ENCODE results near the gene LHFPL4. TPM values are rescaled to one million over a fixed set of nuclear protein-coding genes. Genes with fewer than 3 reads are reported as not detected.
"Not testable (repeated sequence)": the region's sequence is repeated elsewhere in the genome, so short reads cannot be mapped to it uniquely, and the experiment has no call there.

Gene LHFPL4
- total RNA-seq, 2 experiments from 2014 or later = not detected

DNA sequence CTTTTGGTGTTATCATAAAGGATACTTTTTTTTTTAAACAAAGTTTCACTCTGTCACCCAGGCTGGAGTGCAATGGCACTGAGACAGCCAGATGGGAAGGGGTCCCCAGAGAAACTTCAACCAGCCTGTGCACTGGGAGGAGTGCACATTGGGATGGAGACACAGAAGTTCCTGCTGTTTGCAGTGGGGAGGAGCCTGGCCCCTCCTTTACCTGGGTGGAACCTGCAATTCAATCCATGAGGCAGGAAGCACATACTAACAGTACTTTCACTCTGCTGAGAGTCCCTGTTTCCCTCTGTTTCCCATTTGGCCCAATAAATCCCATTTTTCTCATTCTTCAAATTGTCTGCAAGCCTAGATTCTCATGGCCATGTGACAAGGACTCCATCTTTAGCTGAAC, 42.3 kb upstream of the LHFPL4 start:
- ChIA-PET CTCF (no interaction called here), POLR2A (no interaction called here)
- peaks cover 24% of the 10 kb centered on the region for H3K27me3 Mint-ChIP-seq
- ATAC-seq (no peak), DNase-seq (no peak)
- intact Hi-C loops (cut with micrococcal nuclease) = no loop called here
- H3K9me3 Mint-ChIP-seq = no peaks in the 10 kb centered on the region
- no peak overlapping the region for H3K27ac Mint-ChIP-seq
- TF ChIP-seq, protein P1, sequence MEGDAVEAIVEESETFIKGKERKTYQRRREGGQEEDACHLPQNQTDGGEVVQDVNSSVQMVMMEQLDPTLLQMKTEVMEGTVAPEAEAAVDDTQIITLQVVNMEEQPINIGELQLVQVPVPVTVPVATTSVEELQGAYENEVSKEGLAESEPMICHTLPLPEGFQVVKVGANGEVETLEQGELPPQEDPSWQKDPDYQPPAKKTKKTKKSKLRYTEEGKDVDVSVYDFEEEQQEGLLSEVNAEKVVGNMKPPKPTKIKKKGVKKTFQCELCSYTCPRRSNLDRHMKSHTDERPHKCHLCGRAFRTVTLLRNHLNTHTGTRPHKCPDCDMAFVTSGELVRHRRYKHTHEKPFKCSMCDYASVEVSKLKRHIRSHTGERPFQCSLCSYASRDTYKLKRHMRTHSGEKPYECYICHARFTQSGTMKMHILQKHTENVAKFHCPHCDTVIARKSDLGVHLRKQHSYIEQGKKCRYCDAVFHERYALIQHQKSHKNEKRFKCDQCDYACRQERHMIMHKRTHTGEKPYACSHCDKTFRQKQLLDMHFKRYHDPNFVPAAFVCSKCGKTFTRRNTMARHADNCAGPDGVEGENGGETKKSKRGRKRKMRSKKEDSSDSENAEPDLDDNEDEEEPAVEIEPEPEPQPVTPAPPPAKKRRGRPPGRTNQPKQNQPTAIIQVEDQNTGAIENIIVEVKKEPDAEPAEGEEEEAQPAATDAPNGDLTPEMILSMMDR (IDR thresholded peaks at IDR 0.05) = no peak
- peaks cover 2% of the 10 kb centered on the region for H3K4me1 Mint-ChIP-seq (ENCODE audit: low read depth)
- H3K36me3 Mint-ChIP-seq (ENCODE audit: low read depth) = no peaks in the 10 kb centered on the region
- no peak overlapping the region for H3K4me3 Mint-ChIP-seq

GRCh38 chr3:9591781-9592180, 38.2 kb upstream of the LHFPL4 start:
- H3K36me3 Mint-ChIP-seq (ENCODE audit: low read depth); H3K9me3 Mint-ChIP-seq; POLR2A ChIA-PET; H3K27ac Mint-ChIP-seq; CTCF ChIA-PET; DNase-seq; intact Hi-C loops (cut with micrococcal nuclease); H3K4me1 Mint-ChIP-seq (ENCODE audit: low read depth); H3K4me3 Mint-ChIP-seq; ATAC-seq: not testable (repeated sequence)
- H3K27me3 Mint-ChIP-seq = peaks cover 15% of the 10 kb centered on the region

- H3K27ac Mint-ChIP-seq = no peak overlapping the region
- DNase-seq (no peak), ATAC-seq (no peak)
- CTCF ChIA-PET = no interaction called here
- H3K27me3 Mint-ChIP-seq = peaks cover 15% of the 10 kb centered on the region
- POLR2A ChIA-PET = no interaction called here
- intact Hi-C loops (cut with micrococcal nuclease) = no loop called here
- H3K4me1 Mint-ChIP-seq (ENCODE audit: low read depth) = no peaks in the 10 kb centered on the region
- TF ChIP-seq, protein P1 (IDR thresholded peaks at IDR 0.05) = no peak
- no peaks in the 10 kb centered on the region for H3K36me3 Mint-ChIP-seq (ENCODE audit: low read depth)
- H3K9me3 Mint-ChIP-seq = no peaks in the 10 kb centered on the region
- no peak overlapping the region for H3K4me3 Mint-ChIP-seq
Measured at GRCh38 chr3:9590282-9590791, 36.7 kb upstream of the LHFPL4 start.

GRCh38 chr3:9583792-9584191, 30.2 kb upstream of the LHFPL4 start:
- intact Hi-C loops (cut with micrococcal nuclease) = no loop called here
- Mint-ChIP-seq H3K27me3 (no peaks in the 10 kb centered on the region), H3K4me1 (ENCODE audit: low read depth) (no peaks in the 10 kb centered on the region), H3K36me3 (ENCODE audit: low read depth) (no peaks in the 10 kb centered on the region), H3K27ac (no peak overlapping the region), H3K9me3 (peaks cover 2% of the 10 kb centered on the region), H3K4me3 (no peak overlapping the region)
- TF ChIP-seq, protein P1 (IDR thresholded peaks at IDR 0.05) = no peak
- ChIA-PET CTCF (no interaction called here), POLR2A (no interaction called here)
- ATAC-seq (no peak), DNase-seq (no peak)

DNA sequence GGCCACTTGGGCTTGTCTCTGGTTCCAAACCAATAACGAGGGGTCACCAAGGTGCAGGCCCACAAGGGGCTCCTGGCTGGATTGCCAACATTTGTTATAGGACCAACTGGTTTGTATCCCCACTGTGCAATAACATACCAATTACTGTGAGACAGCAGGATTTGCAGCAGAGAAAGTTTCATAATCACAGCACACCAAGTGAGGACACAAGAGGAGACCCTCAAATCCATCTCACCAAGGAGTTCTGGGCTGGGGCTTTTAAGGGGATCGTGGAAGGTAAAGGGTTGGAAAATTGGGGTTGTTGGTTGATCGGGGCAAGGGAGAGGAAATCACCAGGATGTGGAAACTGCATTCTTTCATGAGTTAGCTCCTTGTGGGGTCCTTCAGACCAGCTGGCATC, 29.7 kb upstream of the LHFPL4 start:
- Mint-ChIP-seq H3K36me3 (ENCODE audit: low read depth) (no peaks in the 10 kb centered on the region), H3K27me3 (no peaks in the 10 kb centered on the region), H3K27ac (no peak overlapping the region), H3K9me3 (peaks cover 2% of the 10 kb centered on the region), H3K4me3 (no peak overlapping the region), H3K4me1 (ENCODE audit: low read depth) (no peaks in the 10 kb centered on the region)
- intact Hi-C loops (cut with micrococcal nuclease) = no loop called here
- TF ChIP-seq, protein P1 (IDR thresholded peaks at IDR 0.05) = no peak
- ChIA-PET CTCF (no interaction called here), POLR2A (no interaction called here)
- ATAC-seq (no peak), DNase-seq (no peak)

DNA sequence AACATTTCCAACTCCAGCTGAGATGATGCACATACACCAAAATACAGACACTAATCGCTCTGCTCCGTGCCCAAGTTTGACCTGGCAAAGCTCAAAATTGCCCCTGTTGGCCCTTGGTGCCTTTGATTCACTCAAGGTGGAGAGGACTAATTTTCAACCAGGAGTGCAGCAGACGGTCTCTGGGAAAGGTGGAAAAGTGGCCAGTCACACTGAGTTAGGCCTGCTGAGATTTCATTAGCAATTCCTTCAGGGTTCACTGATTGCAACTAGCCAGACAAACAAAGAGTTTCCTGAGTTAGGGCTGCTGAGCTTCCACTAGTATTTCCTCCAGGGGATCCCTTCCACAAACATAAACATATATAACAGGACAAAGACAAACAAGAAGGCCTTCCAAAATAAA, 28.7 kb upstream of the LHFPL4 start:
- H3K9me3 Mint-ChIP-seq = peaks cover 2% of the 10 kb centered on the region
- no peak overlapping the region for H3K27ac Mint-ChIP-seq
- ChIA-PET POLR2A (no interaction called here), CTCF (no interaction called here)
- H3K36me3 Mint-ChIP-seq (ENCODE audit: low read depth) = no peaks in the 10 kb centered on the region
- intact Hi-C loops (cut with micrococcal nuclease) = no loop called here
- no peak for ATAC-seq
- no peak overlapping the region for H3K4me3 Mint-ChIP-seq
- H3K27me3 Mint-ChIP-seq = no peaks in the 10 kb centered on the region
- no peaks in the 10 kb centered on the region for H3K4me1 Mint-ChIP-seq (ENCODE audit: low read depth)
- DNase-seq = no peak
- TF ChIP-seq, protein P1 (IDR thresholded peaks at IDR 0.05) = no peak
